WTC11 (cell line): Measurements from ENCODE around the gene CHD6. TPM values are rescaled to one million over a fixed set of nuclear protein-coding genes. Genes with fewer than 3 reads are reported as not detected.

ENCODE experiments used
- ATAC-seq: fragments of 200-7000 bp; cut with Tn5 transposase; 2 replicates; pipeline ENCODE4 v1.10.0; 2021; ENCODE audit warnings: mild to moderate bottlenecking, moderate library complexity
- CTCF ChIA-PET: fragments of 300-600 bp; sonication (Branson Sonifier 250); formaldehyde crosslinking; loops from one replicate; lab custom pipeline; 2021; ENCODE audit warnings: antibody characterized with exemption; lab: Charles Lee
- POLR2A ChIA-PET: fragments of 350-600 bp; sonication (Branson Sonifier 250); formaldehyde crosslinking; loops from one replicate; lab custom pipeline; 2021; ENCODE audit warnings: antibody characterized with exemption; lab: Charles Lee
- DNase-seq: peaks from one replicate; pipeline ENCODE4 v3.0.0; 2021; ENCODE audit warnings: low spot score
- H3K27ac Mint-ChIP-seq: 2 replicates; pipeline ENCODE4 v1.8.0; 2021; ENCODE audit warnings: mixed read lengths
- H3K27me3 Mint-ChIP-seq: 2 replicates; pipeline ENCODE4 v1.8.0; 2021; ENCODE audit warnings: low read depth, mild to moderate bottlenecking, moderate library complexity, mixed read lengths
- H3K36me3 Mint-ChIP-seq: 2 replicates; pipeline ENCODE4 v1.8.0; 2021; ENCODE audit warnings: mixed read lengths
- H3K4me1 Mint-ChIP-seq: 2 replicates; pipeline ENCODE4 v1.8.0; 2022; ENCODE audit warnings: mixed read lengths
- H3K4me3 Mint-ChIP-seq: 2 replicates; pipeline ENCODE4 v1.8.0; 2021; ENCODE audit warnings: mild to moderate bottlenecking, moderate library complexity, mixed read lengths
- H3K9me3 Mint-ChIP-seq: 2 replicates; pipeline ENCODE4 v1.8.0; 2021; ENCODE audit warnings: mixed read lengths
- AFF4 ChIP-seq: sonication (generic); formaldehyde crosslinking; IDR thresholded peaks from 2 replicates; pipeline ENCODE4 v1.8.1; 2023; ENCODE audit warnings: mild to moderate bottlenecking, missing genetic modification reagents, borderline replicate concordance
- ATF2 ChIP-seq: sonication (generic); formaldehyde crosslinking; IDR thresholded peaks from 2 replicates; pipeline ENCODE4 v1.8.1; 2022; ENCODE audit warnings: low read depth, missing genetic modification reagents, borderline replicate concordance
- CBFB ChIP-seq: sonication (generic); formaldehyde crosslinking; IDR thresholded peaks from 2 replicates; pipeline ENCODE4 v1.8.1; 2022; ENCODE audit warnings: mild to moderate bottlenecking, low read depth, missing genetic modification reagents
- EMX1 ChIP-seq: fragments of 250-450 bp; sonication (Bioruptor Pico); IDR thresholded peaks from 2 replicates; pipeline ENCODE4 v1.8.0; 2021; ENCODE audit warnings: mild to moderate bottlenecking
- FOXP1 ChIP-seq: sonication (generic); formaldehyde crosslinking; IDR thresholded peaks from 2 replicates; pipeline ENCODE4 v1.8.0; 2022; ENCODE audit warnings: missing genetic modification reagents, mild to moderate bottlenecking, moderate library complexity, borderline replicate concordance
- FOXP4 ChIP-seq: sonication (generic); formaldehyde crosslinking; IDR thresholded peaks from 2 replicates; pipeline ENCODE4 v1.8.0; 2022; ENCODE audit warnings: mild to moderate bottlenecking, missing genetic modification reagents
- GRHL2 ChIP-seq: fragments of 250-450 bp; sonication (Bioruptor Pico); IDR thresholded peaks from 2 replicates; pipeline ENCODE4 v1.8.0; 2022; ENCODE audit warnings: mild to moderate bottlenecking, moderate library complexity; ENCODE audit not compliant: insufficient replicate concordance, severe bottlenecking
- HMGA2 ChIP-seq: fragments of 250-450 bp; sonication (Bioruptor Pico); IDR thresholded peaks from 2 replicates; pipeline ENCODE4 v1.4.0; 2021; ENCODE audit warnings: mild to moderate bottlenecking, moderate library complexity
- HMGXB4 ChIP-seq: sonication (generic); formaldehyde crosslinking; IDR thresholded peaks from 2 replicates; pipeline ENCODE4 v1.8.1; 2023; ENCODE audit warnings: mild to moderate bottlenecking, moderate library complexity, missing genetic modification reagents
- JAZF1 ChIP-seq: fragments of 250-450 bp; sonication (Bioruptor Pico); IDR thresholded peaks from 2 replicates; pipeline ENCODE4 v1.9.0; 2021; ENCODE audit warnings: moderate library complexity, mild to moderate bottlenecking, inconsistent platforms
- MLX ChIP-seq: sonication (generic); formaldehyde crosslinking; IDR thresholded peaks from 2 replicates; pipeline ENCODE4 v1.8.1; 2023; ENCODE audit warnings: mild to moderate bottlenecking, missing genetic modification reagents, moderate library complexity
- NFATC4 ChIP-seq: fragments of 250-450 bp; sonication (Bioruptor Pico); IDR thresholded peaks from 2 replicates; pipeline ENCODE4 v1.9.0; 2021; ENCODE audit warnings: mild to moderate bottlenecking
- NR2C2 ChIP-seq: sonication (generic); formaldehyde crosslinking; IDR thresholded peaks from 2 replicates; pipeline ENCODE4 v1.8.0; 2022; ENCODE audit warnings: mild to moderate bottlenecking, missing genetic modification reagents
- OVOL2 ChIP-seq: fragments of 250-450 bp; sonication (Bioruptor Pico); IDR thresholded peaks from 2 replicates; pipeline ENCODE4 v1.9.0; 2021; ENCODE audit warnings: mild to moderate bottlenecking, borderline replicate concordance
- TP53 ChIP-seq: sonication (generic); formaldehyde crosslinking; IDR thresholded peaks from 2 replicates; pipeline ENCODE4 v1.8.1; 2023; ENCODE audit warnings: mild to moderate bottlenecking, missing genetic modification reagents
- USF1 ChIP-seq: sonication (generic); formaldehyde crosslinking; IDR thresholded peaks from 2 replicates; pipeline ENCODE4 v1.8.0; 2022; ENCODE audit warnings: mild to moderate bottlenecking, missing genetic modification reagents
- ZBTB21 ChIP-seq: sonication (generic); formaldehyde crosslinking; IDR thresholded peaks from 2 replicates; pipeline ENCODE4 v1.8.1; 2023; ENCODE audit warnings: mild to moderate bottlenecking, missing genetic modification reagents, borderline replicate concordance
- ZNF232 ChIP-seq: sonication (generic); formaldehyde crosslinking; IDR thresholded peaks from 2 replicates; pipeline ENCODE4 v1.8.0; 2022; ENCODE audit warnings: mild to moderate bottlenecking, missing genetic modification reagents
- ZNF317 ChIP-seq: sonication (generic); formaldehyde crosslinking; IDR thresholded peaks from 2 replicates; pipeline ENCODE4 v1.8.1; 2023; ENCODE audit warnings: low read depth, mild to moderate bottlenecking, moderate library complexity, missing genetic modification reagents, borderline replicate concordance
- ZNF425 ChIP-seq: fragments of 250-450 bp; sonication (Bioruptor Pico); conservative IDR thresholded peaks from 2 replicates; pipeline ENCODE4 v1.9.0; 2021; ENCODE audit warnings: mild to moderate bottlenecking
- total RNA-seq: library from RNA; stranded (reverse); gene quantifications from 3 replicates; pipeline ENCODE4 v1.2.3, GENCODE V29; 2021

CHD6 gene
- total RNA-seq, 1 experiment from 2014 or later: 52.1 TPM

GRCh38 chr20:41457173-41457857, 160.9 kb downstream of the CHD6 start:
- ChIA-PET POLR2A (no interaction called here), CTCF (interaction anchor here (1.3 kb wide), 1 partner anchor 117 kb away, joined by 4 read pairs; the partner anchor contains the start of gene LPIN3)
- H3K36me3 Mint-ChIP-seq: peaks cover 79% of the 10 kb centered on the region
- no peak overlapping the region for H3K4me3 Mint-ChIP-seq
- H3K9me3 Mint-ChIP-seq: peaks cover 24% of the 10 kb centered on the region
- ATAC-seq: no peak
- no peak for DNase-seq
- no peak overlapping the region for H3K27ac Mint-ChIP-seq
- no peaks in the 10 kb centered on the region for H3K4me1 Mint-ChIP-seq
- TF ChIP-seq HMGA2 (CRISPR knock-in tag) (no peak), USF1 (CRISPR knock-in tag) (no peak), NFATC4 (CRISPR knock-in tag) (no peak), JAZF1 (CRISPR knock-in tag) (no peak), EMX1 (CRISPR knock-in tag) (no peak)
- TF ChIP-seq, all 79 proteins: peak for 0
- H3K27me3 Mint-ChIP-seq: no peaks in the 10 kb centered on the region

GRCh38 chr20:41456351-41456750, 161.8 kb downstream of the CHD6 start:
- TF ChIP-seq EMX1 (CRISPR knock-in tag) (no peak), AFF4 (CRISPR knock-in tag) (no peak), FOXP4 (no peak), ATF2 (no peak), ZBTB21 (CRISPR knock-in tag) (no peak), ZNF232 (no peak), MLX (CRISPR knock-in tag) (no peak), CBFB (CRISPR knock-in tag) (no peak), OVOL2 (CRISPR knock-in tag) (no peak), GRHL2 (CRISPR knock-in tag) (no peak), NR2C2 (CRISPR knock-in tag) (no peak), ZNF425 (CRISPR knock-in tag) (no peak), ZNF317 (CRISPR knock-in tag) (no peak), HMGXB4 (no peak), TP53 (CRISPR knock-in tag) (no peak), FOXP1 (CRISPR knock-in tag) (no peak)
- no peaks in the 10 kb centered on the region for H3K4me1 Mint-ChIP-seq
- H3K9me3 Mint-ChIP-seq: peaks cover 15% of the 10 kb centered on the region
- no peak for ATAC-seq
- H3K4me3 Mint-ChIP-seq: no peak overlapping the region
- no peak overlapping the region for H3K27ac Mint-ChIP-seq
- ChIA-PET CTCF (interaction anchor here (1.3 kb wide), 1 partner anchor 116 kb away, joined by 4 read pairs; the partner anchor contains the start of gene LPIN3), POLR2A (no interaction called here)
- H3K36me3 Mint-ChIP-seq: peaks cover 79% of the 10 kb centered on the region
- H3K27me3 Mint-ChIP-seq: no peaks in the 10 kb centered on the region
- DNase-seq: no peak
